ENCODE data around the gene SEL1L. TPM values are rescaled to one million over a fixed set of nuclear protein-coding genes. Genes with fewer than 3 reads are reported as not detected.

The SEL1L gene
- total RNA-seq, 2 donors from 2014 or later: 91.2 to 121 TPM

DNA sequence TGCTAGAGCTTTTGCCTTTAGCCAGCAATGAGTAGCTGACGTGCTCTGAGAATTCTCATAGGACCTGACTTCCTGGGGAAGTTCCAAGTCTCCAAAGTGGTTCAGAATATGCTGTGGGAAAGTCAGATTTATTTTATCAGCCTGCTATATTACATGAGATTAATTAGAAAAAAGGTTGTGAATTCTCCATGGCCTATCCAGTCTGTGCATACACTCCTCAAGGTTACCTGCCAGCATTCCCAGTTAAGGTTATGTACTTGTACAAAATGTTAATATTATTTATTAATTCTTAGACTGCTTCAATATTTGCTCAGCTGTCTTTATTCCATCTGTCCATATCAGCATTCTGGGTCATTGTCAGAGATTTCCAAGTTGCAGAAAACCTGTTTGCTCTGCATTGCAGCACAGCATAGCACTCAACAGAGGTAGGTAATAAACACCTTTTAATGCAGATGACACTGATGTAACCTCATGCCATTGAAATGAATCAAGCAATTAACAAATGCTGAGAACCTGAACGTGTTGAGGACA lies 2.7 kb upstream of the SEL1L start:
- intact Hi-C loops (cut with DNase I): no loop called here
- H3K4me3 ChIP-seq: no peak overlapping the region
- no peaks in the 10 kb centered on the region for H3K36me3 ChIP-seq
- no peak overlapping the region for H3K9ac ChIP-seq (ENCODE audit: low read depth in 2 of 2, low read length in 2 of 2)
- TF ChIP-seq, protein P1, sequence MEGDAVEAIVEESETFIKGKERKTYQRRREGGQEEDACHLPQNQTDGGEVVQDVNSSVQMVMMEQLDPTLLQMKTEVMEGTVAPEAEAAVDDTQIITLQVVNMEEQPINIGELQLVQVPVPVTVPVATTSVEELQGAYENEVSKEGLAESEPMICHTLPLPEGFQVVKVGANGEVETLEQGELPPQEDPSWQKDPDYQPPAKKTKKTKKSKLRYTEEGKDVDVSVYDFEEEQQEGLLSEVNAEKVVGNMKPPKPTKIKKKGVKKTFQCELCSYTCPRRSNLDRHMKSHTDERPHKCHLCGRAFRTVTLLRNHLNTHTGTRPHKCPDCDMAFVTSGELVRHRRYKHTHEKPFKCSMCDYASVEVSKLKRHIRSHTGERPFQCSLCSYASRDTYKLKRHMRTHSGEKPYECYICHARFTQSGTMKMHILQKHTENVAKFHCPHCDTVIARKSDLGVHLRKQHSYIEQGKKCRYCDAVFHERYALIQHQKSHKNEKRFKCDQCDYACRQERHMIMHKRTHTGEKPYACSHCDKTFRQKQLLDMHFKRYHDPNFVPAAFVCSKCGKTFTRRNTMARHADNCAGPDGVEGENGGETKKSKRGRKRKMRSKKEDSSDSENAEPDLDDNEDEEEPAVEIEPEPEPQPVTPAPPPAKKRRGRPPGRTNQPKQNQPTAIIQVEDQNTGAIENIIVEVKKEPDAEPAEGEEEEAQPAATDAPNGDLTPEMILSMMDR (IDR thresholded peaks at IDR 0.05): no peak
- DNase-seq: no peak
- H3K4me1 ChIP-seq: peaks cover 3% of the 10 kb centered on the region
- H3K9me3 ChIP-seq: no peaks in the 10 kb centered on the region
- no peaks in the 10 kb centered on the region for H3K27me3 ChIP-seq
- H3K27ac ChIP-seq: no peak overlapping the region

DNA sequence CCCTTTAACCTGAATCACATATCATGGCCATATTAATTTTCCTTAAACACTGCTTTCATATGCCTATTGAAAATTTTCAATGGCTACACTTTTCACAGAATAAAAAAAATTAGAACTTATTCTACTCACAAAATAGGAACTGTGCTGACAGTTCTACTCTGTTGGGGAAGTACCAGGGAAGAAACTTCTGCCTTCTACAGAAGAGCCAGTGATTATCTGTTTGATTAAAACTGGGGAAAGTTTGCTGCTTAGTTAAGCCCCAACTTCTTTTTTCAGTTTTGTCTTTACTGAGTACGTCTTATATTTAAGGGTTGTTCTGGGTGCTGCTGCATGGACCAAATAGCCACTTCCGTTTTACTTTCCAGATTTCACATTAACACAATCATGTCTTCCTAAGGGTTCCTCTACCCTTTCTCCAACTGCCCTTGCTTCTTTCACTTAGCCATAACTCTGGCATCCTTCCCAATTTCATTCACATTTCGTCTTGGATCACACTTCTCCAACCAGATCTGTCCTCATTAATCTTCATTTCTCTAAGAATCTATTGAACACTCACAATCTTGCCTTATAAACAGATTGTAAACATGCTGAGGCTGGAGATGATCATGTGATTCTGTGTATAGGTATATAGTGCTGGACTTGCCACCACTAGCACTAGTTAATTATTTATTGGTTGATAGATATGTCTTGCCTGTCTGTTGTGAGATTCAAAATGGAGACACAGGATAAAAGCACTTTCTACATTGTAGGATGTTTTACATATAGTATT lies 1.9 kb upstream of the SEL1L start:
- Histone ChIP-seq H3K27ac (no peak overlapping the region), H3K4me1 (peaks cover 3% of the 10 kb centered on the region), H3K36me3 (no peaks in the 10 kb centered on the region), H3K9me3 (no peaks in the 10 kb centered on the region), H3K4me3 (no peak overlapping the region), H3K9ac (ENCODE audit: low read depth in 2 of 2, low read length in 2 of 2) (no peak overlapping the region), H3K27me3 (no peaks in the 10 kb centered on the region)
- TF ChIP-seq, protein P1 (IDR thresholded peaks at IDR 0.05): no peak
- intact Hi-C loops (cut with DNase I): no loop called here
- no peak for DNase-seq

DNA sequence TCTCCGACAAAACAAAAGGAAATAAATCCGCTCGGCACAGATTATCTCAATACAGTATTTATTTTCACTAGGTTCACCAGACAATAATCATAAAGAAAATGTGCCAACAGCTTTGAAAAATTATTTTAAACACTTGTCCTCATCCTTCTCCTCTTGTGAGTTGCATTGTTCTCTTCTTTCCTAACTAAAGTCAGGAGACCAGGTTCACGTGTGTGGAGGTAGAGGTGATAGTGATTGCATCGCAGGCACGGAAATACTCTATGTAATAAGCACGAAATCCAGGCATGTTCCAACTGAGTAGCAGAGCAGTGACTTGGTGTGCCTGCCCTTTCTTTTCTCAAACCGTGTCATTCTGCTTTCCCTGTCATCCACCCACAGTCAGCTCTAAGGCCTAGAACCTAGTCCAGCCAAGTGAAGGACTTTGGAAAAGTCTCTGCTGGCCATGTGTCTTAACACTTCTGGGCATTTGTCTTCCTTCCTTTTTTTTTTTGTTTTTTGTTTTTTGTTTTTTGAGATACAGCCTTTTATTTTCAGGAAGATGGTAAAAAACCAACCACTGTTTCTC lies 939 bp upstream of the SEL1L start:
- TF ChIP-seq, protein P1 (IDR thresholded peaks at IDR 0.05): no peak
- Histone ChIP-seq H3K27me3 (no peaks in the 10 kb centered on the region), H3K9ac (ENCODE audit: low read depth in 2 of 2, low read length in 2 of 2) (no peak overlapping the region), H3K4me3 (no peak overlapping the region), H3K4me1 (peaks cover 3% of the 10 kb centered on the region), H3K27ac (no peak overlapping the region), H3K36me3 (no peaks in the 10 kb centered on the region), H3K9me3 (no peaks in the 10 kb centered on the region)
- intact Hi-C loops (cut with DNase I): no loop called here
- DNase-seq: peak; percentile 22

DNA sequence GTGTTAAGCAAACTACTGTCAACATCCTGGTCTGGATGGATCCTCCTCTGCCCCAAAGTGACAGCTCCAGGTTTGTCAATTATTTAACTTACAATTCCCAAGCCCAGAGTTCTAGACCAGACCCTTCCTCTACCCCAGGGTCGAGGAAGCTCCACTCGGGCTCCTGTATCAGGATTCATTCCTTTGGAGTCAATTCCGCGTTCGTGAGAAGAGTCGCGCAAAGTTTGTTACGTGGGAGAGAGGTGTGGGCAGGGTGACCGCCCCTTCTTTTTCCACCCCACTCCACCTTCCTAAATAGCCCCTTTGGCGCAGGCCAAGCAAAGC lies 479 bp downstream of the SEL1L start:
- Histone ChIP-seq H3K4me3 (peak overlapping the region; percentile 86), H3K36me3 (no peaks in the 10 kb centered on the region), H3K9me3 (no peaks in the 10 kb centered on the region), H3K4me1 (peaks cover 3% of the 10 kb centered on the region), H3K9ac (ENCODE audit: low read depth in 2 of 2, low read length in 2 of 2) (peak overlapping the region; percentile 77 to 94), H3K27ac (peak overlapping the region; percentile 48), H3K27me3 (no peaks in the 10 kb centered on the region)
- DNase-seq: no peak
- intact Hi-C loops (cut with DNase I): no loop called here
- TF ChIP-seq, protein P1 (IDR thresholded peaks at IDR 0.05): no peak

DNA sequence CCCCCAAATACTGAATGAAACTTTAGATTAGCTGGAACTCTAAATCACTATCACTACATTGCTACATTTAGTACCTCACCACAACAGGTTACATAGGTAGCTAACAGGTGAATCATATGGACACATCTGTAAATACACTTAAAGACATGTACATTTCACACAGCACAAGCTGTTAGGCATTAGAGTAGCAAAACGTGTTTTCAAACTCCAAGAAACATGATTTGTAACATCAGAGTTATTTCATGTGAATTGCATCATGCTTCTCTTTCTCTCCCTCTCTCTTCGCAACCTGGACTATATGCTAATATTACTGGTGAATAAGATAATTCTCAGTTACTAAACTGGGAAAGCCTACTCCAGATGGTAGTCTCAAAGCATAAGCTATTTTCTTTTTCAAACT lies 4.3 kb downstream of the SEL1L start:
- no peaks in the 10 kb centered on the region for H3K9me3 ChIP-seq
- H3K4me3 ChIP-seq: no peak overlapping the region
- no peak overlapping the region for H3K27ac ChIP-seq
- no peaks in the 10 kb centered on the region for H3K36me3 ChIP-seq
- TF ChIP-seq, protein P1 (IDR thresholded peaks at IDR 0.05): no peak
- H3K4me1 ChIP-seq: peaks cover 3% of the 10 kb centered on the region
- DNase-seq: no peak
- no peak overlapping the region for H3K9ac ChIP-seq (ENCODE audit: low read depth in 2 of 2, low read length in 2 of 2)
- no peaks in the 10 kb centered on the region for H3K27me3 ChIP-seq
- intact Hi-C loops (cut with DNase I): no loop called here

All from colonic mucosa (tissue), 4 donors.